HG03025 (cell line): ENCODE results near the gene ASTN1.

ENCODE experiments used
- ATAC-seq: cut with Tn5 transposase; IDR thresholded peaks from one replicate; pipeline ENCODE4 v1.9.1; 2021; ENCODE audit warnings: mild to moderate bottlenecking, moderate library complexity; ENCODE audit not compliant: unreplicated experiment, low FRiP score

Gene ASTN1

GRCh38 chr1:176996456-176997090, 167.9 kb downstream of the ASTN1 start:
- ATAC-seq = no peak

GRCh38 chr1:176994931-176995596, 169.4 kb downstream of the ASTN1 start:
- no peak for ATAC-seq

DNA sequence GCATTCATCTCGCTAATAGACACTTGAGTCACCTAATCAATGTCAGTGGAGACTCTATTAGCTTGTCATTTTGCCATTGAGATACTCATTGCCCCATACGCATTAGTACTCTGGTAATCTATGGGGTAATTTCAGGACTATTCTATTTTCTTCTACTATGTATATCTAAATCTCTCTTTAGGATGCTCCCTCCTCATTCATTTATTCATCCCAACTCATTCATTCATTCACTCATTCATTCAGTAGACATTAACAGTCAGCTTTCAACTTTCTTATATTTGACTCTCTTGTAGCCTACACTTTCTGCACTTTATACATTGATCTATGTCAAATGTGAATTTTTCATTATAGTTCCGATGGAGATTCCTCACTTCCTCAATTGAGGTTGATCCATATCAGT, 170.9 kb downstream of the ASTN1 start:
- ATAC-seq = no peak

GRCh38 chr1:176989754-176990153, 174.8 kb downstream of the ASTN1 start:
- no peak for ATAC-seq

GRCh38 chr1:176989023-176989422, 175.5 kb downstream of the ASTN1 start:
- ATAC-seq = no peak

- no peak for ATAC-seq
These were observed 177.5 kb downstream of the ASTN1 start for GRCh38 chr1:176987016-176987415.

GRCh38 chr1:176983731-176984130, 180.8 kb downstream of the ASTN1 start:
- ATAC-seq = no peak

- no peak for ATAC-seq
These were observed 187.7 kb downstream of the ASTN1 start for GRCh38 chr1:176976771-176977170.

GRCh38 chr1:176976225-176976624, 188.3 kb downstream of the ASTN1 start:
- no peak for ATAC-seq

DNA sequence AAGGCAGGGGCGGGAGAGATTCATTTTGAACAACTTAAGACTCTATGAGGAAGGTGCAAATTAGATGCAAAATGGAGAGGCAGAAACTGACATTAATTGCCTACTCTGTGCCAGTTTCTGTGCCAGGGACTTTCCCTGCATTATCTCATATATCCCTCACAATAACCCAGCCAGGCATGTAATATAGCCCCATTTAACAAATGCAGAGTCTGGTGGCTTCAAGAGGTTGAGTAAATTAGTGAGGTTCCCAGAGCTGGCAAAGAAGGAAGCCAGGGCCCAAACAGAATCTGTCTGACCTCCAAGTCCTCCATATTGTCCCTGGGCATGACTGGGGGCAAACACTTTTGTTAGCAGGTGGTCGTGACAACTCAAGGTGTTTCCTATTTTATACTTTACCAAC, 199.8 kb downstream of the ASTN1 start:
- no peak for ATAC-seq

GRCh38 chr1:176963181-176963580, 201.3 kb downstream of the ASTN1 start:
- ATAC-seq = no peak

DNA sequence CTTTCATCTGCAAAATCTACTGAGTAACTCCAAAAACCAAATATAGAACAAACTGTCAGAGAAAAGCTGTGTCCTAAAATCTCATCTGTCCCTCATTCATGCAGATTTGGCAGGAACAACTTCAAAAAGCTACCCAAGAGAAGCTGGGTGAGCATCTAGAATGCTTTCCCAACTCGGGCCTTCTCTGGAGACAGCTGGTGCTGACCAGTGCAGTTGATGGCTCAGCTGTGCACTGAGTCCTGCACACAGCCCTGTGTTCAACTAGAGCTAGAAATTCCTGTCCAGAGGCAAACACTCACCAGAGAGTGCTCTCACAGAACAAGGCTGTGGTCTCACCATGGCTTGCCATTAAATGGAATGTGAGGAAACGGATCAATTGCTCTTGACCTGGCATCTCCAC, 202.8 kb downstream of the ASTN1 start:
- no peak for ATAC-seq

- no peak for ATAC-seq
These were observed 205.2 kb downstream of the ASTN1 start for GRCh38 chr1:176959191-176959820.

DNA sequence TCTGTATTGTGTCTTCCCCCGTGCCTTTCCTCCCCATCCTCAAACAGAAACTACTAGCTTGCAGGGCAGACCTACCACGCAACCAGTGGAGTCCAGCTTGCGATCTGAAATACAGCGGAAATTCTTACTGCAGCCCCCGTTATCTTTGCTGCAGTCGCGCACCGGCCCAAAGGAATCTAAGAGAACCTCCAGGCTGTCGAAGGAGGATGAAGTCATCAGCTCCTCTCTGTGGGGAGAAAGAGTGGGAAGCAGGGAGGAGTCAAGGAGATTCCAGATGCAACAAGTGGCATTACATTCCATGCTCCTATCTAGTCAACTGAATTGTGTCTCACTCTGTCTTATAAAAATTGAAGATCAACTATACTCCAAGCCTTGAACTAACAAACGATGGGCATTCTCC, 206.9 kb downstream of the ASTN1 start:
- ATAC-seq = no peak

- no peak for ATAC-seq
These were observed 210.3 kb downstream of the ASTN1 start for GRCh38 chr1:176954242-176954641.

DNA sequence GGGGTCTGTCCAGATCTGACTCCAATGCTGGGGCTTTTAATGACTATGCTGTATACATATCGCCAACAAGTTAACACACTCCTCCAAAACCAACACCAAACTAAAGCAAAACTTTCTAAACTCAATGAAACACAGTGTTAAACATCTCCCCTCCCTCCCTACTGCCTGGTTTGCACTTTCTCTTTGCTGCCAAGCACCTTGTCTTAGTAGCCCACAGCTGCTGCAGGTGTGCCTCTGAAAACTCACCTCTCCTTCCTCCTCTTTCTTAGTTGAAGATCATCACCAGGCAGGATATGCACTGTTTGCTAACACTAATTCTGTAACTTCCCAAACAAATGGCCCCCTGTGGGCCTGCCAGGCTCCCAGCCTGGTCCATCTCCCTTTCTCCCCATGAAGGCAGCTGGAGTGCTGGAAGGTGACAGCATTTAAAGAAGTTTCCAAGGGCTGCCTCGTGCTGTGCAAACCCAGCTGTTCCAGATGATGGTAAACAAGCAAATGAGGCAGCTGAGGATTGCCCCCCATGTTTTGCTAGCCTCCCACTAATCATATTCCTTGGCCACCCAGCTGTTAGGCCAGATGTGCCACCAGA, 213.7 kb downstream of the ASTN1 start:
- no peak for ATAC-seq

DNA sequence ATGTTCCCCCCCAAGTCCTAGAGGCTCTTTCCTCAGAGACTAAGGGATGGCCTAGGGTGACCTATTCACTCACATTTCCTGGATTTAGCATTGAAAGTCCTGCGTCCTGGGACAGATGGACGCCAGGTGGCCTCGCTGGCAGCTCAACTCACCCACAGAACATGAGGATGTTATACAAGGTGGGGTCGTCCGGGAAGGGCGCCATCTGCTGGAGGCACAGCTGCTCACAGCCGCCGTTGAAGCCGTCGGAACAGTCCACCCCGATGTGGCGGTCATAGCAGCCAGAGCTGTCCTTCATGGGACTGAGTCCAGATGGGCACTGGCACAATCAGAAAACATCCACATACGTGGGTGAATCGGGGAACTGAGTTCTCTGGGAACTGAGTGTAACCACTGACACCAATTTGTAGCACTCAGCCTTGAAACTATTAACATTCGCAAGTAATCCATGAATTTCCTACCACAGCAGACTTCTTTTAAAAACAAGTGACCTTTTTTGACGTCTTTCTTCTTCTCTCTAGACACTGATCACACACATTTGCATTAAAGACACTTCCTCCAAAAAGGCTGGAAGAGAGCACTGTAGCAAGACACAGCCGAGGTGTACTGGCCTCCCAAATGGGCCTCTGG, 215.4 kb downstream of the ASTN1 start:
- ATAC-seq = no peak

DNA sequence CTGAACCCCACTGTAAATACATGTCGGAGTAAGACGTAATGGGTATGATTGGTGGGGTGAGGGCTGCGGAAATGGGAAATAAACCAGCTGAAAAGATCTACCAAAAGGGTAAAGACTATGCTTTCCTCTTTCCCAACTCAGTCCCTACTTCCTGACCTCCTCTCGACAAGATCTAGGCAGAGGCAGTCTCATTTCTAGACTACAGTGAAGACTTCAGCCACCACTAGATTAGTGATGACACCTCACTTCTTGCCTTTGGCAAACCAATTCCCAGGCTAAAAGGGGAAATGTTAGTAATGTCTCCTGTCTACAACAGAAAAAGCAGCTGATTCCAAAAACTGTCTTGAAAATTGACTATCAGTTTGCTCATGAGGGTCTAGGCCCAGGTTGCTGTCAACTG, 219.9 kb downstream of the ASTN1 start:
- no peak for ATAC-seq

DNA sequence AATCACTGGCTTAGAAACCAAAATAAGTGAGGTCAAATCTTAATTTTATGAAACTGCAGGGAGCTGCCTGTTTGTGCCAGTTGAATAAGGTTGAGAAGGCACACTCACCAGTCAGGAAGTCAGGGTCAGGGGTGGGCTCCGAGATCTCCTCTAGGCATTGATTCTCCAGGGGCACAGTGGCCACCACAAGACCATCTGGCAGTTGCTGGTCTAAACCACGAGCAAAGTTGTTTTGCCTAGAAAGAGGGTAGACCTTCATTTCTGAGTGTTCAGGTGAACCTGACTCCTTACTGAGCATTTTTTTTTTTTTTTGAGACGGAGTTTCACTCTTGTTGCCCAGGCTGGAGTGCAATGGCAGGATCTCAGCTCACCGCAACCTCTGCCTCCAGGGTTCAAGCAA, 220.7 kb downstream of the ASTN1 start:
- ATAC-seq = no peak

DNA sequence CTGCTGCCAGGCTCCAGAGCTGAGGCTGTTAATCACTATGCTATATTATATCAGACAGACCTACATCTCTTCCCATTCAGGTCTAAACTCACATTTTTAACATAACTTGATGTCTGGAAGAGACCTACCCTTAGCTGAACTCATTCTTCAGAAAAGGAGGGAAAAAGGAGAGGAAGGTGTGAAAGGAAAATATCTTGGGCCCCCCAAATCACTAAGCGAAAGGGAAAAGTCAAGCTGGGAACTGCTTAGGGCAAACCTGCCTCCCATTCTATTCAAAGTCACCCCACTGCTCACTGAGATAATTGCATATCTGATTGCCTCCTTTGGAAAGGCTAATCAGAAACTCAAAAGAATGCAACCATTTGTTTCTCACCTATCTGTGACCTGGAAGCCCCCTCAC, 222.2 kb downstream of the ASTN1 start:
- no peak for ATAC-seq

- ATAC-seq = no peak
These were observed 224.5 kb downstream of the ASTN1 start for GRCh38 chr1:176939993-176940392.
